ENCODE results near the gene NPIPA5.
A peak's percentile ranks its signal among the peaks of the same experiment; 100 is the strongest.
"Not testable (repeated sequence)": the region's sequence is repeated elsewhere in the genome, so short reads cannot be mapped to it uniquely, and the experiment has no call there.

Gene NPIPA5

DNA sequence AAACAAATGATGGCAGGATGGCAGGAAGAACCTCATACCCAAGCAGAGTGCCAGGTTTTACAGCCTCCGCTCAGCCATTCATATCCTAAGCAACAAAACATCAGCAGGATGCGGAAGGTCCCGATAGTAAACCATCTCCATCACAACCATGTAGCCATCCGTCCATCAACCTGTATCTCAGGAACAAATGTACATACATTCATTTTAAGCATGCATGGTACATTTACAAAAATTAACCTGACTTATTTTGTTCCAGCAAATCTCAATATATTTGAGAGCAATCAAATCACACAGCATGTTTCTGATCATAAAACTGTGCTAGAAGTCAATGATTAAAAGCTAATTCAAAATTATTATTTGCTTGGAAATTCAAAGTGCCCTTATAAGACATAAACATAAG, at the start of gene NPIPA5:
Gene NPIPA5 (minus strand): TSS at position 101 of the 400 bp plus-strand sequence. CDS start 0 bp downstream, at position 101.
- not testable (repeated sequence) for H3K4me3 ChIP-seq (ENCODE audit: low read depth, low read length)

DNA sequence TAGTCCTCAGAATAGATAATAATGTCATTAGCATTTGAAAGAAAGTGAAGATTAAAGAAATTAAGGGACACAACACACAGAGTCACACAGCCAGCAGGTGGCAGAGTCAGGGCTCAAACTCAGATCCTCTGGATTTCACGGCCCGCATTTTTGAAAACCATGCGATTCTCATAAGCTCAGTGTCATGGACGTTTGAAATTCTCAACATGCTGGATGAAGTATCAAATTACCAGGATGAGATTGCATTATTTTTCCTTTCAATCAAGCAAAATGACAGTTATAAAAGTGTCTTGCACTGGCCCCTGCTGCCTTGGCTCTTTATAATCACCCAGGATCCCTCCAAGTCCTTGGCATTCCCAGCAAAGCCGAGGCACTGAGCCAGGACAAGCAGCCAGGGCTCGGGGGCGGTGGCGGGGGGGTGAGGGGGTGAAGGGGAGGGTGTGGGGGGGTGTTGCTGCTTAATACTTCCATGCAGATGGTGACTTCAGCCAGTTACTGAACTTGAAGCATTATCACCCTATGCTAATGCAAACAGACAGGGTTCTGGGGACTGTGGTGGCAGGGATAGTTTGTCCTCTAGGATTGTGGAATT, 49.6 kb upstream of the NPIPA5 start:
- TF ChIP-seq, protein P1, sequence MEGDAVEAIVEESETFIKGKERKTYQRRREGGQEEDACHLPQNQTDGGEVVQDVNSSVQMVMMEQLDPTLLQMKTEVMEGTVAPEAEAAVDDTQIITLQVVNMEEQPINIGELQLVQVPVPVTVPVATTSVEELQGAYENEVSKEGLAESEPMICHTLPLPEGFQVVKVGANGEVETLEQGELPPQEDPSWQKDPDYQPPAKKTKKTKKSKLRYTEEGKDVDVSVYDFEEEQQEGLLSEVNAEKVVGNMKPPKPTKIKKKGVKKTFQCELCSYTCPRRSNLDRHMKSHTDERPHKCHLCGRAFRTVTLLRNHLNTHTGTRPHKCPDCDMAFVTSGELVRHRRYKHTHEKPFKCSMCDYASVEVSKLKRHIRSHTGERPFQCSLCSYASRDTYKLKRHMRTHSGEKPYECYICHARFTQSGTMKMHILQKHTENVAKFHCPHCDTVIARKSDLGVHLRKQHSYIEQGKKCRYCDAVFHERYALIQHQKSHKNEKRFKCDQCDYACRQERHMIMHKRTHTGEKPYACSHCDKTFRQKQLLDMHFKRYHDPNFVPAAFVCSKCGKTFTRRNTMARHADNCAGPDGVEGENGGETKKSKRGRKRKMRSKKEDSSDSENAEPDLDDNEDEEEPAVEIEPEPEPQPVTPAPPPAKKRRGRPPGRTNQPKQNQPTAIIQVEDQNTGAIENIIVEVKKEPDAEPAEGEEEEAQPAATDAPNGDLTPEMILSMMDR (IDR thresholded peaks at IDR 0.05; ENCODE audit: borderline replicate concordance, insufficient read depth, low read depth, low read length) = peak; percentile 40; the same call in 1 of the 2 replicates

GRCh38 chr16:15426796-15427195, 48.7 kb upstream of the NPIPA5 start:
- TF ChIP-seq, protein P1 (IDR thresholded peaks at IDR 0.05; ENCODE audit: borderline replicate concordance, insufficient read depth, low read depth, low read length) = no peak
- no peak overlapping the region for H3K4me3 ChIP-seq (ENCODE audit: low read depth, low read length)

More for the DNA sequence above, 49.6 kb upstream of the NPIPA5 start:
- no peak overlapping the region for H3K4me3 ChIP-seq (ENCODE audit: low read depth, low read length)

- H3K4me3 ChIP-seq (ENCODE audit: low read depth, low read length) = no peak overlapping the region
- TF ChIP-seq, protein P1 (IDR thresholded peaks at IDR 0.05; ENCODE audit: borderline replicate concordance, insufficient read depth, low read depth, low read length) = no peak
These were observed 47.8 kb upstream of the NPIPA5 start for GRCh38 chr16:15425861-15426260.

DNA sequence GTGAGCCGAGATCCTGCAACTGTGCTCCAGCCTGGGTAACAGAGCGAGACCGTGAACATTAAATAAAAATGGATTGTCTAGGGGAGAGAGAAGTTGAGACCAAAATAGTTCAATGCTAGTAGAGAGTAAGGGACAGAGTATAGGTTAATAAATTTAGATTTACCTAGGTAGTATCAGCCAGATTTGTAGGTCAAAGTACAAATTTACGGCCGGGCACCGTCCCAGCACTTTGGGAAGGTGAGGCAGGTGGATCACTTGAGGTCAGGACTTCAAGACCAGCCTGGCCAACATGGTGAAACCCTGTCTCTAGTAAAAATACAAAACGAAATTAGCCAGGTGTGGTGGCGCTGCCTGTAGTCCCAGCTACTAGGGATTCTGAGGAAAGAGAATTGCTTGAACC, 44.1 kb upstream of the NPIPA5 start:
- TF ChIP-seq, protein P1 (IDR thresholded peaks at IDR 0.05; ENCODE audit: borderline replicate concordance, insufficient read depth, low read depth, low read length) = no peak
- H3K4me3 ChIP-seq (ENCODE audit: low read depth, low read length) = no peak overlapping the region

- H3K4me3 ChIP-seq (ENCODE audit: low read depth, low read length) = not testable (repeated sequence)
These were observed 43.6 kb upstream of the NPIPA5 start for GRCh38 chr16:15421696-15422095.

DNA sequence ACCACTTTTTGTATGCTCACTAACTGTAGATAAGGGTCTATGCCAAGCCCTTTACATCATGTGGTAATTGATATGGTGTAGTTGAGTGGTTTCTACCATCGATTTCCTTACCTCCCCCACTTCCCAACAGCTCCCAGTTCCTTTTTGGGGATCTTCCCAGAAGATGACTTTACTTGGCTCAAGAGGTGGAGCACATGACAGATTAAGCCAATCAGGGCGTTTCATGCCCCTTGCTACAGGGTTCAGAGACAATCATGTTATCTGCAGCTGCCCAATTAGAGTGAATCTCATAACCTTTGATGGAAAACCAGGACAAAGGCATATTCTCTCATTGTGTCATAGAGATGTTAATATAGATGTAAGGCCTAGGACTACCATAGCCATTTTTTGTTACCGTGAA, 40.1 kb upstream of the NPIPA5 start:
- TF ChIP-seq, protein P1 (IDR thresholded peaks at IDR 0.05; ENCODE audit: borderline replicate concordance, insufficient read depth, low read depth, low read length) = no peak
- H3K4me3 ChIP-seq (ENCODE audit: low read depth, low read length) = no peak overlapping the region

DNA sequence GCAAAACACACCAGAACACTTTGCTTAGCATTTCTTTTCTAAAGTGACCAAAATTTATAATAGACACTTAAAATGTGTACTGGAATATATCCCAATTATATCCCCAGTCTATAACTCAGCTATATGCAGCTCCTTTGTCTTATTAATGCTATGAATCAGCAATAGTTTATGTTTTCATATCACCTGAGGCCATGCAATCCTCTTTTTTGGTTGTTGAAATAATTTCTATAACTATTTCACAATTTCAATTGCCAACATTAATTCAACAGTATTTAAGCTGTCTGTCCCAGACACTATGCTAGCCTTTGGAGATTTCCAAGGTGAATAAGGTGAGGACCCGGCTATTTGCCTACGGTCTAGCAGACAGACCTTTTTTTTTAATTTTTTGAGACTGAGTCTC, 39.1 kb upstream of the NPIPA5 start:
- TF ChIP-seq, protein P1 (IDR thresholded peaks at IDR 0.05; ENCODE audit: borderline replicate concordance, insufficient read depth, low read depth, low read length) = no peak

More for the DNA sequence above, 39.1 kb upstream of the NPIPA5 start:
- no peak overlapping the region for H3K4me3 ChIP-seq (ENCODE audit: low read depth, low read length)
